Stimulated activated CD4-positive, alpha-beta T cell treated with anti-CD3 and anti-CD28 coated beads, Interleukin-1b, Interleukin-23, amount 100 ng/mL, for 48 hours (primary cell): Measurements from ENCODE around the gene SULT2A1.
"Not testable (repeated sequence)": the region's sequence is repeated elsewhere in the genome, so short reads cannot be mapped to it uniquely, and the experiment has no call there.

ENCODE experiments used
- DNase-seq: peaks from one replicate; pipeline ENCODE4 v3.0.0-alpha.2; 2020

Gene SULT2A1

GRCh38 chr19:47886010-47886559 is at the start of gene SULT2A1:
Gene SULT2A1, minus strand, starts transcription at chr19:47886315. Its CDS starts 58 bp downstream, at chr19:47886257.
- no peak for DNase-seq

GRCh38 chr19:47928581-47928980 is 42.5 kb upstream of the SULT2A1 start:
- not testable (repeated sequence) for DNase-seq

- not testable (repeated sequence) for DNase-seq
Observed at GRCh38 chr19:47920107-47920506, 34.0 kb upstream of the SULT2A1 start.

GRCh38 chr19:47910191-47910590 is 24.1 kb upstream of the SULT2A1 start:
- DNase-seq = not testable (repeated sequence)

GRCh38 chr19:47909350-47909749 is 23.2 kb upstream of the SULT2A1 start:
- peak; percentile 77 for DNase-seq

GRCh38 chr19:47901370-47901769 is 15.3 kb upstream of the SULT2A1 start:
- DNase-seq = no peak

- no peak for DNase-seq
Observed at GRCh38 chr19:47899335-47899734, 13.2 kb upstream of the SULT2A1 start.

- no peak for DNase-seq
Observed at GRCh38 chr19:47897861-47898260, 11.7 kb upstream of the SULT2A1 start.

- no peak for DNase-seq
Observed at GRCh38 chr19:47896773-47897172, 10.7 kb upstream of the SULT2A1 start.

GRCh38 chr19:47896019-47896418 is 9.9 kb upstream of the SULT2A1 start:
- DNase-seq = no peak

GRCh38 chr19:47895165-47895782 is 9.2 kb upstream of the SULT2A1 start:
- no peak for DNase-seq

GRCh38 chr19:47891923-47892666 is 6.0 kb upstream of the SULT2A1 start:
- no peak for DNase-seq

- DNase-seq = no peak
Observed at GRCh38 chr19:47891622-47891922, 5.5 kb upstream of the SULT2A1 start.

- no peak for DNase-seq
Observed at GRCh38 chr19:47890865-47891621, 4.9 kb upstream of the SULT2A1 start.

GRCh38 chr19:47885067-47885463 is 1.1 kb downstream of the SULT2A1 start:
- no peak for DNase-seq

GRCh38 chr19:47882890-47883289 is 3.2 kb downstream of the SULT2A1 start:
- DNase-seq = no peak

GRCh38 chr19:47881757-47882156 is 4.4 kb downstream of the SULT2A1 start:
- DNase-seq = no peak

- DNase-seq = not testable (repeated sequence)
Observed at GRCh38 chr19:47879385-47879784, 6.7 kb downstream of the SULT2A1 start.

GRCh38 chr19:47878906-47879305 is 7.2 kb downstream of the SULT2A1 start:
- no peak for DNase-seq

GRCh38 chr19:47865166-47865565 is 20.9 kb downstream of the SULT2A1 start:
- no peak for DNase-seq

- DNase-seq = peak; percentile 85
Observed at GRCh38 chr19:47863514-47863936, 22.6 kb downstream of the SULT2A1 start.

- DNase-seq = no peak
Observed at GRCh38 chr19:47861630-47862029, 24.5 kb downstream of the SULT2A1 start.

- DNase-seq = no peak
Observed at GRCh38 chr19:47860602-47861297, 25.4 kb downstream of the SULT2A1 start.
